Measurements from ENCODE around the gene TRIOBP. TPM values are rescaled to one million over a fixed set of nuclear protein-coding genes. Genes with fewer than 3 reads are reported as not detected.
A peak's percentile ranks its signal among the peaks of the same experiment; 100 is the strongest.

Gene TRIOBP
- total and polyA plus RNA-seq, 3 experiments from 2014 or later = 13.6 to 26.7 (median 26.1) TPM

DNA sequence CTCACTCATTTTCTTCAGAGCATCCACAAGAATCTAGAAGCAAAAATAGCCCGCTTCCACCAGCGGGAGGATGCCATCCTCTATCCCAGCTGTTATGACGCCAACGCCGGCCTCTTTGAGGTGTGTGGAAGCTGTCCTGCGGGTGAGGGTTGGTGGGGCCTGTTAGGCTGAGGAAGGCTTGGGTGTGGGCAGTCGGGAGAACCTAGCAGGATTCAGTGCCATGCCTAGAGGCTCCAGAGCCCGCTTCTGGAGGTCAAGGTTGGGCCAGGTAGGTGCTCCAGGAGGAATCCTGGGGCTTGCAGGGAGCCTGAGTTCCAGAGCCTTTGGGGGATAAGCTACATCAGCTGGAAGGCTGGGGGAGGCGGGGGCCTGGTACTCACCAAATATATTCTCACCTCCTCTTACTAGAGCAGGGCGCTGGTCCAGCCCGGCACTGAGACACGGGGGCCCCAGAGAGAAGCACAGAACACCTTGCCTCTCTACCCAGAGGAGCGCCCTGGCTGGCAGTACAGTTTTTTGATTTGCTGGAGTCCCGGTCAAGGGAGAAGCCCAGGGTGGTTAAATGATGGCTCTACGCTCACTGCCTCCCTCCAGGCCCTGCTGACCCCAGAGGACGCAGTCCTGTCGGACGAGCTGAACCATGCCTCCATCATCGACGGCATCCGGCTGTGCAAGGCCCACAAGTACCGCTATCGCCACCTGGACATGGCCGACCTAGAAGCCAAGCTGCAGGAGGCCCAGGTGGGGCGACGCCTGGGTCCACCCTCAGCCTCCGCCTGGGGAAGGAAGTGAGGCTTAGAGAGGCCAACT, 116.2 kb downstream of the TRIOBP start:
- H3K4me1 ChIP-seq (ENCODE audit: insufficient read depth, low read length) = peaks cover 14% of the 10 kb centered on the region
- DNase-seq = no peak
- Mint-ChIP-seq H3K36me3 (no peaks in the 10 kb centered on the region), H3K9me3 (no peaks in the 10 kb centered on the region), H3K27me3 (peaks cover 36 to 40% of the 10 kb centered on the region in 2 donors), H3K4me3 (no peak overlapping the region), H3K27ac (no peak overlapping the region), H3K4me1 (peaks cover 9 to 18% (median 12%) of the 10 kb centered on the region in 3 donors)
- peaks cover 17% of the 10 kb centered on the region for H3K27me3 ChIP-seq (ENCODE audit: insufficient read depth, low read length, poor library complexity, severe bottlenecking)
- H3K36me3 ChIP-seq (ENCODE audit: insufficient read depth, low read length) = no peaks in the 10 kb centered on the region
- ChIA-PET POLR2A (no interaction called here), CTCF (interaction anchor here (7.3 kb wide), 1 partner anchor 50 kb away, joined by 140 read pairs; no protein-coding TSS in a partner anchor)
- H3K4me3 ChIP-seq (ENCODE audit: low read length) = no peak overlapping the region
- H3K27ac ChIP-seq (ENCODE audit: low read depth, low read length) = no peak overlapping the region
- no peaks in the 10 kb centered on the region for H3K9me3 ChIP-seq (ENCODE audit: low read length)

DNA sequence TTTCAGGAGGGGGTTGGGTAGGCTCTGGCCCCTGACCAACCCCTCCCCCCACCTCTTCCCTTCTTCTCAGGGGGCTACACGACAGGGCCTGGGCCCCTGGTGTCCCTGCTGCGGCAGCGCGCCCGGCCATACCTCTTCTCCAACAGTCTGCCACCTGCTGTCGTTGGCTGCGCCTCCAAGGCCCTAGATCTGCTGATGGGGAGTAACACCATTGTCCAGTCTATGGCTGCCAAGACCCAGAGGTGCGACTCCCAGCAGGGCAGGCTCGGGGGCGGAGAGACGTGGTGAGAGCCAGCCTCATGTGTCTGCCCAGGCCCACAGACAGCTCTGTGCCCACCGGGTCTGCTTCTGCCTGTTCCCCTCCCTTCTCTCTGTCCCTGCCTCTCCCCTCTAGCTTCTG, 118.7 kb downstream of the TRIOBP start:
- H3K27ac ChIP-seq (ENCODE audit: low read depth, low read length) = no peak overlapping the region
- H3K4me3 ChIP-seq (ENCODE audit: low read length) = no peak overlapping the region
- Mint-ChIP-seq H3K4me3 (no peak overlapping the region), H3K27ac (no peak overlapping the region), H3K27me3 (peaks cover 25 to 29% of the 10 kb centered on the region in 2 donors), H3K4me1 (peaks cover 8 to 19% (median 15%) of the 10 kb centered on the region in 3 donors), H3K9me3 (no peaks in the 10 kb centered on the region), H3K36me3 (no peaks in the 10 kb centered on the region)
- no peaks in the 10 kb centered on the region for H3K36me3 ChIP-seq (ENCODE audit: insufficient read depth, low read length)
- no peaks in the 10 kb centered on the region for H3K9me3 ChIP-seq (ENCODE audit: low read length)
- ChIA-PET CTCF (interaction anchor here (1.3 to 7.3 kb wide), 2 partner anchors 8 to 47 kb away, joined by 7 to 140 read pairs; partner anchors contain the start of gene GCAT), POLR2A (no interaction called here)
- DNase-seq = no peak
- no peaks in the 10 kb centered on the region for H3K27me3 ChIP-seq (ENCODE audit: insufficient read depth, low read length, poor library complexity, severe bottlenecking)
- H3K4me1 ChIP-seq (ENCODE audit: insufficient read depth, low read length) = peaks cover 18% of the 10 kb centered on the region

DNA sequence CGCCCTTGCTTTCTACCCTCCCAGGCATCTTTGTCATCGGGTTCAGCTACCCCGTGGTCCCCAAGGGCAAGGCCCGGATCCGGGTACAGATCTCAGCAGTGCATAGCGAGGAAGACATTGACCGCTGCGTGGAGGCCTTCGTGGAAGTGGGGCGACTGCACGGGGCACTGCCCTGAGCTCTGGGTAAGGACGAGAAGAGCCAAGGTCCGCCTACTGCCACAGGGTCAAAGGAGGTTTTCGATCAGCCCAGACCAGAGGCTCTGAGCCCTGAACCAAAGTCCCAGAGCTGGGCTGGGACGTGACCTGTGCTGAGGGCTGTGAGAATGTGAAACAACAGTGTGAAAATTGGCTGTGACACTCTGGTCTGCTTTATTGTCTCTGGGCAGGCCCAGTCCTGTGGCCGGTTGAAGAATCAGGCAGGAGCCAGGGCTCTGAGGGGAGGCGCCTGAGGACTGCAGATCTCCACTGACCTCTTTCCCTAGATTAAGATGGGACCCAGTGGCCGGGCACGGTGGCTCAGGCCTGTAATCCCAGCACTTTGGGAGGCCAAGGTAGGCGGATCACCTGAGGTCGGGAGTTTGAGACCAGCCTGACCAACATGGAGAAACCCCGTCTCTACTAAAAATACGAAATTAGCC, 119.8 kb downstream of the TRIOBP start:
- H3K36me3 Mint-ChIP-seq = no peaks in the 10 kb centered on the region
- CTCF ChIA-PET = interaction anchor here (0.7 to 7.3 kb wide), 18 partner anchors 8 to 160 kb away, joined by 3 to 140 read pairs (median 6); partner anchors contain the start of genes ANKRD54, GCAT and MICALL1

GRCh38 chr22:37817705-37818408, 121.0 kb downstream of the TRIOBP start:
- Mint-ChIP-seq H3K27ac (no peak overlapping the region), H3K36me3 (no peaks in the 10 kb centered on the region), H3K4me1 (peaks cover 8 to 19% (median 15%) of the 10 kb centered on the region in 3 donors), H3K4me3 (peak overlapping the region in 4 of 7 donors; percentile 29 to 59 (median 38)), H3K9me3 (no peaks in the 10 kb centered on the region), H3K27me3 (peaks cover 17 to 25% of the 10 kb centered on the region in 2 donors)
- no peaks in the 10 kb centered on the region for H3K36me3 ChIP-seq (ENCODE audit: insufficient read depth, low read length)
- H3K27ac ChIP-seq (ENCODE audit: low read depth, low read length) = no peak overlapping the region
- H3K4me1 ChIP-seq (ENCODE audit: insufficient read depth, low read length) = peaks cover 18% of the 10 kb centered on the region
- H3K4me3 ChIP-seq (ENCODE audit: low read length) = peak overlapping the region; percentile 55
- DNase-seq = peak; percentile 67 to 81 (median 74)
- H3K9me3 ChIP-seq (ENCODE audit: low read length) = no peaks in the 10 kb centered on the region
- CTCF ChIA-PET = interaction anchor here (0.7 to 7.3 kb wide), 34 partner anchors 10 to 234 kb away, joined by 3 to 140 read pairs (median 4); partner anchors contain the start of genes ANKRD54, C22orf23, GCAT and MICALL1
- POLR2A ChIA-PET = interaction anchor here (0.5 to 0.6 kb wide), 2 partner anchors 175 to 661 kb away, joined by 3 to 4 read pairs; no protein-coding TSS in a partner anchor
- H3K27me3 ChIP-seq (ENCODE audit: insufficient read depth, low read length, poor library complexity, severe bottlenecking) = no peaks in the 10 kb centered on the region

More for the DNA sequence above, 119.8 kb downstream of the TRIOBP start:
- Mint-ChIP-seq H3K27me3 (peaks cover 26 to 28% of the 10 kb centered on the region in 2 donors), H3K4me1 (peaks cover 8 to 19% (median 15%) of the 10 kb centered on the region in 3 donors), H3K4me3 (peak overlapping the region in 1 of 7 donors; percentile 36), H3K9me3 (no peaks in the 10 kb centered on the region), H3K27ac (no peak overlapping the region)
- Histone ChIP-seq H3K36me3 (ENCODE audit: insufficient read depth, low read length) (no peaks in the 10 kb centered on the region), H3K27ac (ENCODE audit: low read depth, low read length) (no peak overlapping the region), H3K4me1 (ENCODE audit: insufficient read depth, low read length) (peaks cover 18% of the 10 kb centered on the region), H3K27me3 (ENCODE audit: insufficient read depth, low read length, poor library complexity, severe bottlenecking) (no peaks in the 10 kb centered on the region), H3K4me3 (ENCODE audit: low read length) (no peak overlapping the region), H3K9me3 (ENCODE audit: low read length) (no peaks in the 10 kb centered on the region)
- no peak for DNase-seq
- POLR2A ChIA-PET = no interaction called here

- POLR2A ChIA-PET = interaction anchor here (0.5 to 0.6 kb wide), 2 partner anchors 44 to 175 kb away, joined by 4 read pairs; no protein-coding TSS in a partner anchor
- no peaks in the 10 kb centered on the region for H3K36me3 ChIP-seq (ENCODE audit: insufficient read depth, low read length)
- H3K36me3 Mint-ChIP-seq = no peaks in the 10 kb centered on the region
- CTCF ChIA-PET = interaction anchor here (0.7 to 7.3 kb wide), 27 partner anchors 9 to 234 kb away, joined by 3 to 140 read pairs (median 5); partner anchors contain the start of genes ANKRD54, C22orf23, GCAT and POLR2F
- peaks cover 8 to 19% (median 15%) of the 10 kb centered on the region in 3 donors for H3K4me1 Mint-ChIP-seq
- no peaks in the 10 kb centered on the region for H3K9me3 Mint-ChIP-seq
- no peaks in the 10 kb centered on the region for H3K27me3 ChIP-seq (ENCODE audit: insufficient read depth, low read length, poor library complexity, severe bottlenecking)
- peak overlapping the region; percentile 55 for H3K4me3 ChIP-seq (ENCODE audit: low read length)
- no peak overlapping the region for H3K27ac Mint-ChIP-seq
- peaks cover 17 to 23% of the 10 kb centered on the region in 2 donors for H3K27me3 Mint-ChIP-seq
- no peak overlapping the region for H3K27ac ChIP-seq (ENCODE audit: low read depth, low read length)
- peak overlapping the region in 6 of 7 donors; percentile 56 to 73 (median 62) for H3K4me3 Mint-ChIP-seq
- no peaks in the 10 kb centered on the region for H3K9me3 ChIP-seq (ENCODE audit: low read length)
- peak; percentile 50 to 74 (median 53) for DNase-seq
- H3K4me1 ChIP-seq (ENCODE audit: insufficient read depth, low read length) = peaks cover 18% of the 10 kb centered on the region
These were observed 121.7 kb downstream of the TRIOBP start for GRCh38 chr22:37818409-37819104.

DNA sequence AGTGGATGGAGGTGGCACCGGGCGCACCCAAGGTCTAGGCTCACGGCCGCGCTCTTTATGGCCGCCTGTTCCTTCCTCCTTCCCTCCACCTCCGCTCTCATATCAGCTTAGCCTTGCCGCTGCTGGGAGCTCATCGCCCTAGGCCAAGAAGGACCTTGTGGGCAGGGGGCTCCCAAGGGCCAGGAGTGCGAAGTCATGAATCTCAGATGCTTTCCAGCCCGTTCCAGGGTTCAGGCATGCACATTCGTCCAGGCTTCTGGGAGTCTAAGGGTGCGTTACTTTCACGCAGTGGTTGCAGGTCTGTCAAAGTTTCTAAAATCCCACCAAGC, 122.2 kb downstream of the TRIOBP start:
- peaks cover 13 to 23% of the 10 kb centered on the region in 2 donors for H3K27me3 Mint-ChIP-seq
- no peaks in the 10 kb centered on the region for H3K36me3 Mint-ChIP-seq
- peaks cover 18% of the 10 kb centered on the region for H3K4me1 ChIP-seq (ENCODE audit: insufficient read depth, low read length)
- H3K9me3 Mint-ChIP-seq = no peaks in the 10 kb centered on the region
- peaks cover 8 to 19% (median 15%) of the 10 kb centered on the region in 3 donors for H3K4me1 Mint-ChIP-seq
- H3K27ac Mint-ChIP-seq = no peak overlapping the region
- no peaks in the 10 kb centered on the region for H3K9me3 ChIP-seq (ENCODE audit: low read length)
- H3K27ac ChIP-seq (ENCODE audit: low read depth, low read length) = no peak overlapping the region
- no peak overlapping the region for H3K4me3 ChIP-seq (ENCODE audit: low read length)
- H3K4me3 Mint-ChIP-seq = peak overlapping the region in 6 of 7 donors; percentile 41 to 83 (median 66)
- ChIA-PET POLR2A (interaction anchor here (0.5 kb wide), 1 partner anchor 44 kb away, joined by 4 read pairs; no protein-coding TSS in a partner anchor), CTCF (interaction anchor here (1.1 to 7.3 kb wide), 16 partner anchors 11 to 233 kb away, joined by 3 to 140 read pairs (median 5); partner anchors contain the start of genes ANKRD54 and GCAT)
- no peak for DNase-seq
- no peaks in the 10 kb centered on the region for H3K27me3 ChIP-seq (ENCODE audit: insufficient read depth, low read length, poor library complexity, severe bottlenecking)
- no peaks in the 10 kb centered on the region for H3K36me3 ChIP-seq (ENCODE audit: insufficient read depth, low read length)

DNA sequence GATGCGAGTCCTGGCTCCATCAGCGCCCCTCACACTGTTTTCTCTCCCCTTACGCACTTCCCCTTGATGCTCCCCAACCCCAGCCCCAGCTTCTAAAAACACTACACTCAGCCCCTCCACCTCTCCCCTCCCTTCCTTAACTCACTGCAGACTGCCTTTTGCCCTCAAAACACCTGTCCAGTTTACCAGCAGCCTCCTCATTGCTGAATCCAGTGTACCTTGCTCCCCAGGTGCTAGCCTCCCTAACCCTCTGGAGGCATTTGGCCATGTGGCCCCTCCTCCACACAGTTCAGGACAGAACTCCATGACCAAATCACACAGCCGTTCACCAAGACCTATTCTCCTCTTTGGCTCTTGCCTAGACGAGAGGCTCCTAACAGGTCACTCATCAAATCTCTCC, 123.5 kb downstream of the TRIOBP start:
- Histone ChIP-seq H3K36me3 (ENCODE audit: insufficient read depth, low read length) (no peaks in the 10 kb centered on the region), H3K27me3 (ENCODE audit: insufficient read depth, low read length, poor library complexity, severe bottlenecking) (no peaks in the 10 kb centered on the region), H3K4me3 (ENCODE audit: low read length) (no peak overlapping the region), H3K9me3 (ENCODE audit: low read length) (no peaks in the 10 kb centered on the region), H3K4me1 (ENCODE audit: insufficient read depth, low read length) (peaks cover 18% of the 10 kb centered on the region), H3K27ac (ENCODE audit: low read depth, low read length) (no peak overlapping the region)
- Mint-ChIP-seq H3K9me3 (no peaks in the 10 kb centered on the region), H3K4me3 (peak overlapping the region in 3 of 7 donors; percentile 10 to 74 (median 39)), H3K36me3 (no peaks in the 10 kb centered on the region), H3K27ac (no peak overlapping the region), H3K4me1 (peaks cover 11 to 19% (median 15%) of the 10 kb centered on the region in 3 donors), H3K27me3 (peaks cover 13 to 23% of the 10 kb centered on the region in 2 donors)
- CTCF ChIA-PET = interaction anchor here (7.3 kb wide), 1 partner anchor 42 kb away, joined by 140 read pairs; no protein-coding TSS in a partner anchor
- DNase-seq = no peak
- POLR2A ChIA-PET = interaction anchor here (0.7 kb wide), 1 partner anchor 13 kb away, joined by 12 read pairs; no protein-coding TSS in a partner anchor

Measured in CD8-positive, alpha-beta memory T cell (primary cell).